IPS DF 6.9 (cell line): ENCODE results near the gene PLS1.

ENCODE experiments used
- DNase-seq: peaks from one replicate; pipeline ENCODE4 v3.0.0-alpha.2; 2013; ENCODE audit warnings: low read depth, low spot score
- H3K27ac ChIP-seq: one replicate; pipeline ENCODE4 v1.5.1; 2013; ENCODE audit warnings: low read length, control low read depth
- H3K27me3 ChIP-seq: 2 replicates; pipeline ENCODE4 v1.6.1; 2013; ENCODE audit warnings: mild to moderate bottlenecking, low read length; ENCODE audit not compliant: control insufficient read depth, insufficient read depth
- H3K36me3 ChIP-seq: 2 replicates; pipeline ENCODE4 v1.6.1; 2013; ENCODE audit warnings: low read length; ENCODE audit not compliant: control insufficient read depth, insufficient read depth
- H3K4me1 ChIP-seq: 2 replicates; pipeline ENCODE4 v1.6.1; 2013; ENCODE audit warnings: low read length; ENCODE audit not compliant: control insufficient read depth, insufficient read depth
- H3K4me3 ChIP-seq: 2 replicates; pipeline ENCODE4 v1.5.1; 2013; ENCODE audit warnings: mild to moderate bottlenecking, low read length
- H3K9me3 ChIP-seq: 2 replicates; pipeline ENCODE4 v1.6.1; 2013; ENCODE audit warnings: low read length, inconsistent platforms; ENCODE audit not compliant: control insufficient read depth, insufficient read depth
- WGBS: extraction: QIAGEN DNeasy Blood & Tissue Kit; methylation state at CpG from one replicate; pipeline ENCODE4 v1.1.7; 2013; ENCODE audit warnings: mixed read lengths, missing lambda C conversion rate; ENCODE audit not compliant: insufficient read length, insufficient coverage; 5-methylcytosine and 5-hydroxymethylcytosine counted together

The PLS1 gene

DNA sequence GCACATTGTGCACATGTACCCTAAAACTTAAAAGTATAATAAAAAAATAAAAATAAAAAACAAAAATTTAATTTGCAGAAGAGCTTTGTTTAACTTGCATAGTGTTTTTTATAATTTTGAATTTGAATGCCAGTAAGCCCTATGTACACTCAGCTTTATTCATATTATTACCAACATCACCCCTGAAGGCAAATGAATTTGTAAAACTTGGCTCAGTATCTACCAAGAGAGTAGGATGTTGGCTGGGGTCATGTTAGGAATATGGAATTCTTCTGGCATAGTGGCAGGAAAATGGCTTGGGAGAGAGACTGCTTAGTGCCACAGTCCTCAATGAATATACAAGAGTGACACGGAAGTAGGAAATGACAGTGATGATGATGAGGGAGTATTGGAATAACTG, 158.3 kb downstream of the PLS1 start:
- H3K9me3 ChIP-seq: no peaks in the 10 kb centered on the region
- no peaks in the 10 kb centered on the region for H3K36me3 ChIP-seq
- H3K27ac ChIP-seq: no peak overlapping the region
- H3K4me3 ChIP-seq: no peak overlapping the region
- H3K27me3 ChIP-seq: no peaks in the 10 kb centered on the region
- WGBS: no CpG with 5 or more reads among the region's 1 CpG
- no peaks in the 10 kb centered on the region for H3K4me1 ChIP-seq
- DNase-seq: no peak
